HCT116 (cell line): ENCODE data around the gene APBA2. TPM values are rescaled to one million over a fixed set of nuclear protein-coding genes. Genes with fewer than 3 reads are reported as not detected.

ENCODE experiments used
- ATAC-seq: fragments of 200-7000 bp; cut with Tn5 transposase; 2 replicates; pipeline ENCODE4 v1.9.1; 2020; ENCODE audit warnings: mild to moderate bottlenecking, moderate library complexity
- BruUV-seq: library from RNA; stranded (reverse); fragments of 400-500 nt; replicated peaks from 2 replicates; lab custom pipeline; 2021; lab: Mats Ljungman, UMichigan
- CTCF ChIA-PET: fragments of 300-600 bp; sonication (Branson Sonifier 250); formaldehyde crosslinking; loops from one replicate; lab custom pipeline; 2021; ENCODE audit warnings: antibody characterized with exemption; lab: Charles Lee
- POLR2A ChIA-PET: fragments of 300-600, 350-600 bp; sonication (Branson Sonifier 250); formaldehyde crosslinking; loops from one replicate; lab custom pipeline; 2021; ENCODE audit warnings: antibody characterized with exemption; lab: Charles Lee
- RAD21 ChIA-PET, 2 experiments: fragments of 300-600 bp; sonication (Branson Sonifier 250); formaldehyde crosslinking; loops; one replicate each; lab custom pipeline; 2023; ENCODE audit warnings: low total read pairs in 2 of 2; ENCODE audit not compliant: uncharacterized antibody in 2 of 2, unreplicated experiment in 2 of 2, low non-redundant PET in 1 of 2; lab: Charles Lee
- DNase-seq: peaks from one replicate; pipeline ENCODE4 v3.0.0-alpha.2; 2010; ENCODE audit warnings: low read depth, low spot score
- H2AFZ ChIP-seq: fragments of 200-600 bp; shearing (Covaris generic), sonication (generic); 2 replicates; pipeline ENCODE4 v1.6.1; 2017; ENCODE audit warnings: low read depth, mixed run types, mixed read lengths, antibody characterized with exemption, low read length; ENCODE audit not compliant: poor library complexity, severe bottlenecking
- H3K27ac ChIP-seq: 2 replicates; pipeline ENCODE4 v1.5.1; 2012; ENCODE audit warnings: low read depth, low read length
- H3K27me3 ChIP-seq: fragments of 200-600 bp; sonication (generic); 2 replicates; pipeline ENCODE4 v1.6.1; 2016; ENCODE audit warnings: mixed run types, low read length, mixed read lengths; ENCODE audit not compliant: insufficient read depth
- H3K36me3 ChIP-seq, 2 experiments: fragments of 200-500 bp in 1 of 2; fragments of 200-600 bp in 1 of 2; sonication (Bioruptor generic) in 1 of 2; sonication (generic) in 1 of 2; 2 replicates each; pipeline versions ENCODE4 v1.5.1 to v1.6.1; 2014 to 2016; ENCODE audit warnings: low read length in 2 of 2, inconsistent platforms in 1 of 2, mixed read lengths in 1 of 2, mixed run types in 1 of 2; ENCODE audit not compliant: insufficient read depth in 2 of 2, control insufficient read depth in 1 of 2
- H3K4me1 ChIP-seq, 2 experiments: fragments of 200-600 bp in 1 of 2; sonication (generic) in 1 of 2; 2 replicates each; pipeline versions ENCODE4 v1.5.1 to v1.6.1; 2012 to 2017; ENCODE audit warnings: low read length in 2 of 2, inconsistent platforms in 1 of 2, mild to moderate bottlenecking in 1 of 2, mixed read lengths in 1 of 2, mixed run types in 1 of 2, moderate library complexity in 1 of 2; ENCODE audit not compliant: insufficient read depth in 2 of 2, control insufficient read depth in 1 of 2
- H3K4me2 ChIP-seq: fragments of 200-600 bp; sonication (generic); 2 replicates; pipeline ENCODE4 v1.6.1; 2017; ENCODE audit warnings: mixed run types, low read length, mixed read lengths
- H3K4me3 ChIP-seq, 2 experiments: fragments of 200-600 bp in 1 of 2; sonication (generic) in 1 of 2; replicated peaks in 1 of 2; 2 replicates each; pipeline ENCODE4 v1.5.1; 2011 to 2016; ENCODE audit warnings: low read length in 2 of 2, control low read depth in 1 of 2, low read depth in 1 of 2, mild to moderate bottlenecking in 1 of 2, mixed read lengths in 1 of 2, mixed run types in 1 of 2
- H3K79me2 ChIP-seq: fragments of 200-600 bp; sonication (generic); 2 replicates; pipeline ENCODE4 v1.6.1; 2017; ENCODE audit warnings: mild to moderate bottlenecking, mixed run types, low read length, moderate library complexity, mixed read lengths; ENCODE audit not compliant: insufficient read depth
- H3K9ac ChIP-seq: fragments of 200-600 bp; sonication (generic); 2 replicates; pipeline ENCODE4 v1.6.1; 2016; ENCODE audit warnings: low read length, mixed read lengths
- H3K9me2 ChIP-seq: fragments of 200-600 bp; sonication (generic), shearing (Covaris generic); 2 replicates; pipeline ENCODE4 v1.6.1; 2017; ENCODE audit warnings: mixed run types, mild to moderate bottlenecking, moderate library complexity; ENCODE audit not compliant: insufficient read depth
- H3K9me3 ChIP-seq, 2 experiments: fragments of 200-500 bp in 1 of 2; fragments of 200-600 bp in 1 of 2; sonication (Bioruptor generic) in 1 of 2; sonication (generic) in 1 of 2; 2 replicates each; pipeline ENCODE4 v1.6.1; 2014 to 2017; ENCODE audit warnings: low read length in 2 of 2, mixed read lengths in 2 of 2, inconsistent platforms in 1 of 2, low read depth in 1 of 2, mild to moderate bottlenecking in 1 of 2, mixed run types in 1 of 2, moderate library complexity in 1 of 2; ENCODE audit not compliant: control insufficient read depth in 1 of 2, insufficient read depth in 1 of 2
- H4K20me1 ChIP-seq: fragments of 200-600 bp; sonication (generic), shearing (Covaris generic); 2 replicates; pipeline ENCODE4 v1.6.1; 2017; ENCODE audit warnings: mixed run types, mild to moderate bottlenecking, moderate library complexity; ENCODE audit not compliant: insufficient read depth
- EZH2 ChIP-seq: fragments of 200-600 bp; sonication (generic); IDR thresholded peaks from 2 replicates; pipeline ENCODE4 v1.6.1; 2017; ENCODE audit warnings: antibody characterized with exemption, mixed run types
- EZH2phosphoT487 ChIP-seq: fragments of 200-600 bp; IDR thresholded peaks from 2 replicates; pipeline ENCODE4 v1.6.1; 2018; ENCODE audit warnings: antibody characterized with exemption, borderline replicate concordance
- RAD21 ChIP-seq: IDR thresholded peaks from 2 replicates; pipeline ENCODE4 v1.6.1; 2012; ENCODE audit warnings: low read depth, mild to moderate bottlenecking
- REST ChIP-seq: IDR thresholded peaks from 2 replicates; pipeline ENCODE4 v1.6.1; 2012; ENCODE audit warnings: low read depth
- SRF ChIP-seq: IDR thresholded peaks from 2 replicates; pipeline ENCODE4 v1.6.1; 2012; ENCODE audit warnings: low read depth
- TCF7L2 ChIP-seq: IDR thresholded peaks from 2 replicates; pipeline ENCODE4 v1.7.0; 2011; ENCODE audit warnings: borderline replicate concordance, inconsistent platforms; ENCODE audit not compliant: insufficient read depth, insufficient read length; ENCODE audit errors: extremely low read depth
- intact Hi-C: fragments of 100-400 bp; cut with micrococcal nuclease; formaldehyde crosslinking; loops from 2 replicates; pipeline ENCODE4 v1.10.0; 2022
- total RNA-seq: library from RNA; stranded (reverse); gene quantifications from one replicate; pipeline ENCODE4 v1.2.1, GENCODE V29; 2021; ENCODE audit not compliant: unreplicated experiment
- TF ChIP-seq, protein P1 (sequence below), 3 experiments: fragments of 200-600 bp in 1 of 3; sonication (generic) in 1 of 3; IDR thresholded peaks in 2 of 3; conservative IDR thresholded peaks in 1 of 3; 2 replicates each; pipeline ENCODE4 v1.5.1; 2012 to 2017; ENCODE audit warnings: low read depth in 2 of 3, low read length in 2 of 3, antibody characterized with exemption in 1 of 3, borderline replicate concordance in 1 of 3, control low read depth in 1 of 3, mild to moderate bottlenecking in 1 of 3, mixed read lengths in 1 of 3, mixed run types in 1 of 3, moderate library complexity in 1 of 3; ENCODE audit not compliant: insufficient read depth in 1 of 3

The APBA2 gene
- total RNA-seq, 1 experiment from 2014 or later: 0.47 TPM

GRCh38 chr15:28955993-28956421 is 70.2 kb downstream of the APBA2 start:
- no peaks in the 10 kb centered on the region for H3K36me3 ChIP-seq
- H3K9me2 ChIP-seq: no peaks in the 10 kb centered on the region
- BruUV-seq: no TSS peak
- RAD21 ChIA-PET: no interaction called here
- peaks cover 3% of the 10 kb centered on the region; the same call in 1 of the 2 replicates for H3K27me3 ChIP-seq
- no peak overlapping the region for H3K4me3 ChIP-seq
- intact Hi-C loops: no loop called here
- POLR2A ChIA-PET: no interaction called here
- H3K27ac ChIP-seq: no peak overlapping the region
- no peak for TF ChIP-seq RAD21
- TF ChIP-seq TCF7L2: no peak
- H2AFZ ChIP-seq: no peak overlapping the region
- no peak overlapping the region for H3K4me2 ChIP-seq
- H3K9me3 ChIP-seq: no peaks in the 10 kb centered on the region
- H3K9ac ChIP-seq: no peak overlapping the region
- no peaks in the 10 kb centered on the region for H4K20me1 ChIP-seq
- ATAC-seq: no peak
- no peak for DNase-seq
- H3K79me2 ChIP-seq: no peaks in the 10 kb centered on the region
- peaks cover 6 to 16% of the 10 kb centered on the region in 2 experiments for H3K4me1 ChIP-seq
- CTCF ChIA-PET: no interaction called here

GRCh38 chr15:28956491-28956890 is 70.7 kb downstream of the APBA2 start:
- BruUV-seq: no TSS peak
- no peaks in the 10 kb centered on the region for H3K9me2 ChIP-seq
- H3K4me1 ChIP-seq: peaks cover 6 to 21% of the 10 kb centered on the region in 2 experiments
- H3K4me3 ChIP-seq: no peak overlapping the region
- no peak overlapping the region for H3K27ac ChIP-seq
- intact Hi-C loops: no loop called here
- ChIA-PET CTCF (no interaction called here), POLR2A (no interaction called here), RAD21 (no interaction called here)
- H3K9me3 ChIP-seq: no peaks in the 10 kb centered on the region
- peaks cover 3% of the 10 kb centered on the region; the same call in 1 of the 2 replicates for H3K27me3 ChIP-seq
- H3K79me2 ChIP-seq: no peaks in the 10 kb centered on the region
- no peak overlapping the region for H2AFZ ChIP-seq
- H3K9ac ChIP-seq: no peak overlapping the region
- no peak for DNase-seq
- H4K20me1 ChIP-seq: no peaks in the 10 kb centered on the region
- TF ChIP-seq REST: no peak
- no peak for TF ChIP-seq TCF7L2
- no peak for TF ChIP-seq EZH2
- no peak for TF ChIP-seq SRF
- TF ChIP-seq, protein P1, sequence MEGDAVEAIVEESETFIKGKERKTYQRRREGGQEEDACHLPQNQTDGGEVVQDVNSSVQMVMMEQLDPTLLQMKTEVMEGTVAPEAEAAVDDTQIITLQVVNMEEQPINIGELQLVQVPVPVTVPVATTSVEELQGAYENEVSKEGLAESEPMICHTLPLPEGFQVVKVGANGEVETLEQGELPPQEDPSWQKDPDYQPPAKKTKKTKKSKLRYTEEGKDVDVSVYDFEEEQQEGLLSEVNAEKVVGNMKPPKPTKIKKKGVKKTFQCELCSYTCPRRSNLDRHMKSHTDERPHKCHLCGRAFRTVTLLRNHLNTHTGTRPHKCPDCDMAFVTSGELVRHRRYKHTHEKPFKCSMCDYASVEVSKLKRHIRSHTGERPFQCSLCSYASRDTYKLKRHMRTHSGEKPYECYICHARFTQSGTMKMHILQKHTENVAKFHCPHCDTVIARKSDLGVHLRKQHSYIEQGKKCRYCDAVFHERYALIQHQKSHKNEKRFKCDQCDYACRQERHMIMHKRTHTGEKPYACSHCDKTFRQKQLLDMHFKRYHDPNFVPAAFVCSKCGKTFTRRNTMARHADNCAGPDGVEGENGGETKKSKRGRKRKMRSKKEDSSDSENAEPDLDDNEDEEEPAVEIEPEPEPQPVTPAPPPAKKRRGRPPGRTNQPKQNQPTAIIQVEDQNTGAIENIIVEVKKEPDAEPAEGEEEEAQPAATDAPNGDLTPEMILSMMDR (IDR thresholded peaks at IDR 0.05 in 2 of 3, conservative IDR thresholded peaks at IDR 0.05 in 1 of 3; ENCODE audit: borderline replicate concordance in 1 of 3, insufficient read depth in 1 of 3, low read depth in 2 of 3, low read length in 2 of 3): no peak
- no peak for TF ChIP-seq EZH2phosphoT487
- no peak for ATAC-seq
- no peak overlapping the region for H3K4me2 ChIP-seq
- H3K36me3 ChIP-seq: no peaks in the 10 kb centered on the region
